HG03565 (cell line): ENCODE data around the gene SYT5.
"Not testable (repeated sequence)": the region's sequence is repeated elsewhere in the genome, so short reads cannot be mapped to it uniquely, and the experiment has no call there.

ENCODE experiments used
- ATAC-seq: cut with Tn5 transposase; IDR thresholded peaks from one replicate; pipeline ENCODE4 v1.9.1; 2021; ENCODE audit warnings: mild to moderate bottlenecking, moderate library complexity; ENCODE audit not compliant: unreplicated experiment

Gene SYT5

DNA sequence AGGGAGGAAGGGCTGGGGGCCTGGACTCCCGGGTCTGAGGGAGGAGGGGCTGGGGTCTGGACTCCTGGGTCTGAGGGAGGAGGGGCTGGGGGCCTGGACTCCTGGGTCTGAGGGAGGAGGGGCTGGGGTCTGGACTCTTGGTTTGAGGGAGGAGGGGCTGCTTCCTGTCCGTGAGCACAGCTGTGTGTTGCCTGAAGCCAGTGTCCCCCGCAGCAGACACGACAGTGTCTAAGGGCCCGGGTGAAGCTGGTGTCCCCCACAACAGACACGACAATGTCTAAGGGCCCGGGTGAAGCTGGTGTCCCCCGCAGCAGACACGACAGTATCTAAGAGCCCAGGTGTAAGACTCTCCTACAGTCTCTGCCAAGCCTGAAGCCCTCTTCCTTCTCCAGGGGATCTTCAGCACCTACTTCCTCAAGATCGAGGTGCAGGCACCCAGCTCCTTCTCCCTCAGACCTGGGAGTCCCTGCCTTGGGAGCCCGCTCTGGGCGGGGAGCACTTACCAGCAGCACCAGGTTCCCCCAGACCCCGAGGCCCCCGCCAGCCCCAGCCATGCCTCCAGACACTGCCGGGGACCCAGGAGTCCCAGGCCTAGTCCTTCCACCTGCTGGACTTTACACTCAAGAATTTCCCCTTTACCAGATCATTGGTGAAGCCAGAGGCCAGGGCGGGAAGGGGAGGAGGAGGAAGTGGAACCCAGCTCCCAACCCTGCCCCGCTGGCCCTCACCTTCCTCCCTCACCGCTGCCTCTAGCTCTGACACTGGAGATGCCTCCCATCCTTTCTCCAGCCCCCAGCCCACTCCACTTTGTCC, 29.0 kb upstream of the SYT5 start, which contains the start of gene PTPRH:
TSS of gene PTPRH (minus strand) at position 622 of the 813 bp plus-strand sequence. CDS start at position 554, 68 bp downstream.
- ATAC-seq, result no peak

DNA sequence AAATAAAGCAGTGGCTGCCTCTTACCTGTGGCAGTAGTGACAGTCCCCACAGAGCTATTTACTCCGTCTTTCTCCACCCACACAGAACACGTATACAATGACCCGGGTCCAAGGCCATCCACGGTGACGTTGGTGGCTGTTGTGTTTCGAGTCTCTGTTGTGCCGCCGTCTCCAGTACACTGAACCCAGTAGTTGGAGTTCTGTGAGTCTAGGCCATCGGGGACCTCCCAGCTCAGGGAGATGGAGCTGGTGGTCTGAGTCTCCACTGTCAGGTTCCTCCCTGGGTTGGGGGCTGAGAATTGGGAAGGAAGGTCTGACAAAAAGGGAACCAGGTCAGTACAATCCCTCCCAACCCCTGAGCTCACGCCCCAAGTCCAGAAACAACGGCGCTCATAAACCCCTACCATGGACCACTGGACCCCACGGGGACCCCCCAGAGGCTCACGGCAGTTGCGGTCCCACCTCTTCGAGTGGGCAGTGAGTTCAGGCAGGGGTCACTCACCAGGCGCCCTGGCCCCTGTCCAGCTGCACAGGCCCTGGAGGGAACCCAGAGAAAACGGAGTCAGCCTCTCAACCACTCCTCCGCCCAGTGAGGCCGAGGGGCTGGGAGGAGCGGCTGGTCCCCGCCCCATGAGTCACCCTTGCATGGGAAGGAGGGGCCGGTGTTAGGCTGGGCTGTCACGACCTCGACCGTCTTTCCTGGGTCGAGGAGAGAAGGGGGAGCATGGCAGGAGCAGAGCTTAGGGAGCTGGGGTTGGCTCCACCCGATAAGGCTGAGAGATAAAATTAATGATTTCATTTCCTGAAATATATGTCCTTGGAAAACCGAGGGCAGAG, 26.8 kb upstream of the SYT5 start:
- no peak for ATAC-seq

DNA sequence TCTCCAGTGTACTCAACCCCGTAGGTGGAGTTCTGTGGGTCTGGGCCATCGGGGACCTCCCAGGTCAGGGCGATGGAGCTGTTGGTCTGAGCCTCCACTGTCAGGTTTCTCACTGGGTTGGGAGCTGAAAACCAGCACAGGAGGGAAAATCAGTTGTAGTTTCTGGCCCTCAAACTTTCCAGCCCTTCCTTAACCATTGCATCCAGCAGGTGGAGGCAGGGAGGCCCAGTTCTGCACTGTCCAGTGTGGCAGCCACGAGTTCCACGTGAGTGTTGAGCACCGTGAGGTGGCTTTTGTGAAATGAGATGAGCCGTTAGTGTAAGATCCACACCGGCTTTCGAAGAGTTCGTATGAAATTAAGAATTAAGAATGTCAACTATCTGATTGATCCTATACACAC, 22.1 kb upstream of the SYT5 start:
- not testable (repeated sequence) for ATAC-seq

DNA sequence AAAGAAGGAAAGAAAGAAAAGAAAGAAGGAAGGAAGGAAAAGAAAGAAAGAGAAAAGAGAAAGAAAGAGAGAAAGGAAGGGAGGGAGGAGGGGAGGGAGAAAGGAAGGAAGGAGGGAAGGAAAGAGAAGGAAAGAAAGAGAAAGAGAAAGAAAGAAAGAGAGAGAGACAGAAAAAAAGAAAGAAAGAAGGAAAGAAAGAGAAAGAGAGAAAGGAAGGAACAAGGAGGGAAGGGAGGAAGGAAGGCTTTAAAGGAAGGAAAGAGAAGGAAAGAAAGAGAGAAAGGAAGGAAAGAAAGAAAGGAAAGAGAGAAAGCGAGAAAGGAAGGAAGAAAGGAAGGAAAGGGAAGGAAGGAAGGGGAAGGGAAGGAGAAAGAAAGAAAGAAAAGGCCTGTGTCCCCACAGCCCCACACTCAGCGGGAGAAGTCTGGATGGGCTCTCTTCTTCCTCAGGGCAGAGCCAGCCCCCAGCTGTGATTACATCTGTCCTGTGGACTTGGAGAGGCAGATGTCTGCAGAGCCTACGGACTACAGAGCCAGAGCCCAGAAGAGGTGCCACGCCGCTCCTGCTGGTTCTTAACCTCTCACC, 19.6 kb upstream of the SYT5 start:
- no peak for ATAC-seq

DNA sequence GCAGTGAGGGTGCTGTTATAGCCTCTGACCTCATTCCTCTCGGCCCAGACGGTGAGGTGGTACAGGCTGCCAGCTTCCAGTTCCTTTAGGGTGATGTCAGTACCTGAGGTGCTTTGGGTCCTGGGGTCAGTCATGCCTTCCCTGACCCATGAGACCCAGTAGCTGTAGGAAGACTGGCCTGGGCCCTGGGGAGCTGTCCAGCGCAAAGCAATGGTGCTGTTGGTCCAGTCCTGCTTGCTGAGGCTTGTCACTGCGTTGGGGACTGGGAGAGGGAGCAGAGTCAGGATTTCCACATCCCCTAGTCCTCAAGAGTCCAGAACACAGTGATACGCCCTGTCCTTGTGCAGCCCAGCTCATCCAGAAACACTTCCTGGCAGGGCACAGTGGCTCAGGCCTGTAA, 18.6 kb upstream of the SYT5 start:
- ATAC-seq, result no peak

DNA sequence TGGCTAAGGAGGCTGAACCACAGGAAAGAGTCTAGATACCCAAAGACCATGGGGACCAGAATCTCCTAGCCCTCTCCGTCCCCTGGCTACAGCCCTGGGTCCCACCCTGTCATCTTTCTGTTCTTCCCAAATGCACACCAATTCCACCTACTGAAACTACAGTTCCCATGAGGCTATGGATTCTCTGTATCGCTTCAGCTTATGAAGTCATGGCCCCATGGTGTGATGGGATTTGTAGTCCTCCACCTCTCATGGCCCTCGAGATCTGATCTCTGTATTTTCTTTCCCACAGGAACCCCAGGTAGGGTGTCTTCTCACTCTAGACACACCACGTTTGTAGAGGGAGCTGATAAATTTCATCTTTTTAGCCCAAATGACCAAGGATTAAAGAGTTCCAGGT, 17.4 kb upstream of the SYT5 start:
- no peak for ATAC-seq

DNA sequence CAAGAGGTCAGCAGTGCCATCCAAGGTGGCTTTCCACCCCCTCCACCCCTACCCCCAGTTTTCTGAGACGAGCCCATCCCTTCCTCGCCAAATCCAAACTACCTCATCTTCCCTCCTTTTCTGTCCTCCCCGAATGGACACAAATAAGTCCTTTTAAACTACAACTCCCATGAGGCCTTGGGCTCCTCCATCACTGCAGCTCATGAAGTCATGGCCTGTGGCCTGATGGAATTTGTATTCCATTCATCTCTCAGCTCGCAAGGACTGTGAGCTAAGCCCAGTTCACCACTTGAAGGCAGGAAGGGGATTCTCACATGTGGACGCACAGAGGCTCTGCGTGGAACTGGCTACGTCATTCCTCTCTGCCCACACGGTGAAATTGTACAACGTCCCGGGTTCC, 16.7 kb upstream of the SYT5 start:
- ATAC-seq, result no peak

DNA sequence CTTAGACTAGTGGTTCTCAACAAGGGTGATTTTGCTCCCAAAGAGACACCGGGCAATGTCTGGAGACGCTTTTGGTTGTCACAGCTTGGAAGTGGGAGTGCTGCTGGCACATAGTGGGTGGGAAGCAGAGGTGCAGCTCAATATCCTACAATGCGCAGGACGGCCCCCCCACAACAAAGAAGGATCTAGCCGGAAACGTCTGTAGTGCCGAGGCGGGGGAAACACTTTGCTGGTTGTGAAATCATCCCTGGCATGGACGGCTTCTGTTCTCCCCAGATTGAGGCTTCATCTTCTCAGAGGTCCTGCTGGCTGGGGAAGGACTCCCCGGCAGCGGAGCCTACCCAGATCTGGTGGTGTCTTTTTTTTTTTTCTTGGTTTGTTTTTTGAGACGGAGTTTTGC, 13.4 kb upstream of the SYT5 start:
- ATAC-seq, result no peak

DNA sequence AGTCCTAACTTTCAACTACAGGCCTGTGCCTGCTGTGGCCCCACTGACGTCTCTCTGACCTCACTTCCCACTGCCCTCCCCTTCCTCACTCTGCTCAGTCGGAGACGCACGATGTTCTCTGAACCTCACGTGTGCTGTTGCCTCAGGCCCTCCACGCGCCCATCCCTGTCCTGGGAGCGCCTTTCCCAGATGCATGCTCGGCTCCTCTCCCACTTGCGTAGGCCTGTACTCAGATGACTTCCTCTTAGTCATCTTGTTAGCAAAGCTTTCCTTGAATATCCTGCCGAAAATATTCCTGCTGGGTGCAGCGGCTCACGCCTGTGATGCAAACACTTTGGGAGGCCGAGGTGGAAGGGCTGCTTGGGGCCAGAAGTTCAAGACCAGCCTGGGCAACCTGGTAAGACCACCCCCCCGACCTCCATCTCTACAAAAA, 9.3 kb upstream of the SYT5 start:
- ATAC-seq, result no peak

DNA sequence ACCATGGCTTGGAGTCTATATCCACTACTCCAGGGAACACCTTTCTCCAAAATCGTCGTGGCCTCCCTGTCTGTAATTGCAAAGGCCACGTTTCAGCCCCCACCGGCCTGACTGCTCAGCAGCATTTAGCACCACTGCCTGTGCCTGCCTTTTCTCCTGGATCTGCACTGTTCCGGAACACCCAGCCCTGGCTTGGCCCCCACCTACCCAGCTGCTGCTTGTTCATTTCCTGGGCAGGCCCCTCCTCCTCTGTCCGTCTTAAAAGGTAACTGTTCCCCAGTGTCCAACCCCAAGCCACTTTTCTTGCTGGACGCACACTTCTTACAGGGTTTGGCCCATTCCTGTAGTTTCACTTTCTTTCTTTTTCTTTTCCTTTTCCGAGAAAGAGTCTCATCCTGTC, 8.5 kb upstream of the SYT5 start:
- ATAC-seq, result no peak

DNA sequence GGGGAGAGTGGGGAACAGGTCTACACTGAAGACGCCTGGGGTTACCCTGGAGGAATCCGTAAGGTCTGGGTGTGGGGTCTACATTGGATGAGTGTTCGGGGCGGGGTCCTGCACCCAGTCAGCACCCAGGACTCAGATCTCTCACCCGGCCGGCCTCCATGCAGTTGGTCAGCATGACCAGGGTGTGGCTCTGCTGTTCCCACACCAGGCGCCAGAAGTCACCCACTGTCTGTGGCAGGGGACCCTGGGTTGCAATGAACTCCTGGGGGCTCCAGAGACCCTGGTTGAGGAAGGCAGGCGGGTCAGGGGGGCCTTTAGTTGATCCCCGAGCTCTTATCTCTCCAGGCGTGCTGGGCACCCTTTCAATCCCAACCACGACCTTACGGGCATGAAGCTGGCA, 6.0 kb upstream of the SYT5 start:
- ATAC-seq, result no peak

DNA sequence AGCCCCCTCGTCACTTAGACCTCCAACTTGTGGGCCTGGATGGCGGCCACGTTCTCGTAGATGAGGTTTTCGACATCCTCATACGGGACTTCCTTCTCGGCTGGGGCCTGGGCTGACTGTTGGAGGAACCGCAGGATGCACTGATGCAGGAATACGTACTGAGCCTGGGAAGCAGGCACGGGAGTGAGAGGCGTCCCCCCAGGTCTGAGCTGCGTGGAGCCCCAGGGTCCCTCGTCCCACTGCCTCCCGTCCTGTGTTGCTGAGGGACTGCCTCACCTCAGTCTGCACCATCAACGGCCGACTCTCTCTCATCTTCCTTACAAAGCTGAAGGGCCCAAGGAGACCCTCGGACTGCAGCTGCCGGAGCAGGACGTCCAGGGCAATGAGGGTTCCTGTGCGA, 1.7 kb upstream of the SYT5 start:
- ATAC-seq, result no peak

DNA sequence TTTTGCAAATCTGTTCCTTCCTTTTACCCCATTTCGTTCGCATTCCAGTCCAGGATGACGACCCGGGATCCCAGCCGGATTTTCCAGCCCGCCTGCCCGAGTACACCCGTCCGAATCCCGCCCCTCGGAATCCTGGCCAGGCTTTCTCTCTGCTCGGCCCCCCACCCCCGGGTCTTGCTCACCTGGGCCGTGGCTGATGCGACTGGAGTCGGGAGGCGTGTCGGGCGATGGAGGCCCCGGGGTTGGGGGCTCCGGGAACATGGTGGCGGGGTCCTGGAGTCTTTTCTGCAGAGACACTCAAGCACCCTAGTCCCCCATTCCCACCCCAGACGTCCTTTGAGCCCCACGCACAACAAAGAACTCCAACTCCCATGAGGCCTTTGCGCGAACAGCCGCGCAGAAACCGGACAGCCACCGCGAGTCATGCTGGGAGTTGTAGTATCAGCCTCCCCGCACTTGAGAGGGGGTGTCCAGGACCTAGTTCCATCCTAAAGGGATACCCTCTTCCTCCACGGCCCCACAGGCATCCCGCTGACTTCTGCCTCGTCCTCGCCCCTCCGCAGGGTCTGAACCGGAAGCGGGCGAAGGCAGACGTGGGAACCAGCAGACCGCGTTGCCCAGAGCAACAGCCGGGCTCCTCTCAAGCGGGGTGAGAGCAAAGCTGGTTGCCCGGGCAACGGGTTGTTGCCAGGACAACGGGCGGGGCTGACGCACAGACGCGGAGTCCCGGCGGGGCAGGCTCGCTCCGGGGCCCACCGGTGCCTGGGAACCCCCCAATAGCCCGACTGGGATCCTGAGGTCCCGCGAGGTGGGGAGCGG, 1.1 kb downstream of the SYT5 start:
- ATAC-seq, result peak; percentile 79

DNA sequence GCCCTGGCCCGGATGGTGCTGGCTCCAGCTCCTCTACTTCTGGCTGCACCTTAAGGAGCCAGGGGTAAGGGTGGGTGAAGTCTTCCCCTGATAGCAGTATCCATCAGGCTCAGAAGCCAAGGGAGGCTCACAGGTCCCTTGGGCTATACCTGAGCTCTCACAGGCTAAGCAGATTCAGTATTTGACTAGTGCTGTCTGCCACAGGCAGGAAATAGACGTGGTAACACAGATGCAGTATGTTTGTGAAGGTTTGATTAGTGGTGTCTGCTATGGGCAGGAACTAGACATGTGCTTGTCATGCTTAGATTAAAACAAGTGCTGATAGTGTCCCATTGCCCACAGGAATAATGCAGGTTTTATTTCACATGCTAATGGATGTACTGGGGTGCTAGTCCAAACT, 4.0 kb downstream of the SYT5 start:
- no peak for ATAC-seq

DNA sequence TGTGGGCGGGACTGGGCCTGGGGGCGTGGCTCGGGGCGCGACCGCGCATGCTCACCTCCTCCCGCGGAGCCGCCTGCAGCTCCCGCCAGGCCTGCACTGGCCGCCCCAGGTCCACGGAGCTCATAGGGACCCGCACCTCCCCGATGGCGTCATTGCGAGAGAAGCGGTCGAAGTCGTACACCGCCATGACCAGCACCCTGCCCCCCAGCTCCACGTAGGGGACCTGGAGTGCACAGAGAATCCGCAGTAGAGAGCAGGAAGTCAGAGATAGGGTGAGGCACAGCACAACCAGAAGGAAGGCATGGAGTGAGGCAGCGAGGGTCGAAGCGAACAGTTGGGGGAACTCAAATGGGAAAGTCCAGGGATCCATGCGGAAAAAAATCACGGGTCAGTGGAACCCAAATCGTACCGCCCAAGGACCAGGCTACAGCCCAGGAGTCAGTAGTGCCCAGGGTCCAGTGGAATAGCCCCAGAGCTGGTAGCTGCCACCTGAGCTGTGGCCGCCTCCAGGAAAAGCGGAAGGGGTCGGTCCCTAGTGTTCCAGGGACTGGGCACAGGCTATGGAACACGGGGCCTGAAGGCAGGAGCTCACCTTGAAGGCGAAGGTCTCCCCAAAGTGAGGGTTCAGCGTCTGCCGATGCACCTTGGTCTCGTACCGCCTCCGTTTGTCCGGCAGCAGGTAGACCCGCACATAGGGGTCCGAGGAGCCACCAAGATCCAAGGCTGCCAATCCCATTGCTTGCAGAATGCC, 4.8 kb downstream of the SYT5 start:
- ATAC-seq, result no peak

DNA sequence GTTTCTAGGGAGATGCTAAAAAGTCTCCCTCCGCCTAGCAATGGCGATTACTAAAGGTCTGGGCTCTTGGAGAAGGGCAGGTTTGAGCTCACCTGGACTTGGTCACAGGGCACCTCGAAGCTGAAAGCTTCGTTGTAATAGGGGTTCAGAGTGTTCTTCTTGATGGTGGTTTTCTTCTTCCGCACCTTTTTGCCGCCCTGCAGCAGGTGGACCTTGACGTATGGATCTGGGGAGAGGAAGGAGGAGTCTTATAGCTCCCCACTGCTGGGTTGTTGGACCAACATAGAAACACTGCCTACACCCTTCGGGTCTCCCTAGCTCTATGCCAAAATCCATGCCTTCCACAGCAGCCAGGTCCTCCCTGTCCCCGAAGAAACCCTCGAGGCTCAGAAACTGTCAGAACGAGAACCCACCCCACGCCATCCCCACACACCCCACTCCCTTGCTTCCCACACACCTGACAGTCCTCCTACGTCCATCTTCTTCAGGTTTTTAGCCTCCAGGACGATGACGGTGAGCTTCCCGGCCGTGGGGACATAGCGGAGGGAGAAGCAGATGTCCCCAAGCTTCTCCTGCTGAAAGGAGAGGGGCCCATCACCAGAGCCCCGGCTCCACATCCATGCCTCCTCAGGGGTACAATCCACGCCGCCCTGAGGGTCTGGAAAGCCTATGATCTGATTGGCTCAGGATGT, 5.5 kb downstream of the SYT5 start:
- ATAC-seq, result no peak

DNA sequence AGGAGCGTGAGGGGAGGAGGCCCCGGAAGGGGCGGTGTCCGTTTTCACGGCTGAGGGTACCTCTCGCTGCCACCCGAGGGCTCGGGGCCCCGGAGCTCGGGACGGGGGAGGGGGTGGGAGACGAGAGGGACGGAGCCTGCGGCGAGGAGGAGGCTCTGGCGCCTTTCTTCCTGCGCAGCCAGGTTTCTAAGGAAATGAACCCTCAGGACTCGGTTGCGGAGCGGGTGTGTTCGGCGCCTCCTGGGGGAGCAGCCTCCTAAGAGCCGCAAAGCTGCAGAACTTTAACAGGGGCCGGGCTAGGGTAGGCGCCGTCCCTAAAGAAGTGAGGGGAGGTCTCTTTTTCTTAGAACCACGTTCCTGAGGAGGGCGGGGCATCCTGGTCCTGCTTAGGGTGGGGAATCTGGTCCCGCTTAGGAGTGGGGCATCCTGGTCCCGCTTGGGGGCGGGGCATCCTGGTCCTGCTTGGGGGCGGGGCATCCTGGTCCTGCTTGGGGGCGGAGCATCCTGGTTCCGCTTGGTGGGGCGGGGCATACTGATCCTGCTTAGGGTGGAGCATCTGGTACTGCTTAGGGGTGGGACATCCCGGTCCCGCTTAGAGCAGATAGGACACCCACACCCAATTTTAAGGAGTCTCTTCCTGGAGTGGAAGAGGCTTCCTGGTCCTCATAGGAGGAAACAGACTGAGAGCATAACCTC, 6.2 kb downstream of the SYT5 start:
- ATAC-seq, result no peak

DNA sequence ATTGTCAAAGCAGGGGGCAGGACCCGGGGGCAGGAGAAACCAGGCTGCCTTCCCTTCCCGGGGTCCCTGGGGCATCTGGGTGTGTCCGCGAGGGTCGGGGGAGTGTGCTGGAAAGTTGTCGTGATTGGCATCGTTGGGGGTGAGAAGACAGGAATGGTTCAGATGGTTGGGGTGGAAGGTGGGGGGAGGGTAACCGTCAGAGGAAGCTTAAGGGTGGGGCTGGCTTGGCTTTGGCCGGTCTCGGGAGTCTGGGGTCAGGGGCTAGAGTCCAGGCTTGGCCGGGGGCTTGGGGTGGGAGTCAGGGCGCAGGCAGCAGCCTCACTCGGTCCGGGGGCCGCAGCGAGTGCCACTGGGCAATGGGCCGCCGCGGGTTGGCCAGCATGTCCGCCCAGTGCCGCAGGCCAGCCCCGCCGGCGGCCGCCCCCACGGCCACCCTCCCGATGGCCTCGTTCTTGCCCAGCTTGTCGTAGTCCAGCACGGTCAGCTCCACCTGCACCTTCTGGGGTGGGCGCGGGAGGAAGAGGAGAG, 6.8 kb downstream of the SYT5 start:
- no peak for ATAC-seq

DNA sequence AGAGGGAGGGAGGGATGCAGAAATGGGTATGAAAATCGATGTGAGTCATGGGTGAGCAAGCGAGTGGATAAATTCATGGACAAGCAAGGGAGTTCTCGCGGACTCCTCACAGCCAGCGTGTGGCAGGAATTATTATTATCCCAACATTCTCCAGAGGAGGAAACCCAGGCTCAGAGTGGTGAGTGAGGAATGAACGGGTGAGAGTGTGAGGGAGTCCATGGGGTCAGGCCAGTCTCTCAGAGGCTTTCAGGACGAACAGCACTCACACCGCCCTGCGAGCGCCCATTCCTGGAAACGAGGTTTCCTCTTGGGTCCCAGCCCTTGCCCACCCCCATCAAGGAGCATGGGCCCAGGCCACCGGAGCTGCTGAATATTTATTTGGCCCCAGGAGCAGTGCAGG, 7.3 kb downstream of the SYT5 start:
- no peak for ATAC-seq
